NCI-H2081 (cell line): Measurements from ENCODE around the gene PEX3.
"Not testable (repeated sequence)": the region's sequence is repeated elsewhere in the genome, so short reads cannot be mapped to it uniquely, and the experiment has no call there.

Experiments
- DNase-seq, 2 experiments: peaks; one replicate each; lab custom pipeline; 2025; lab: John Stamatoyannopoulos, UW

The PEX3 gene

GRCh38 chr6:143507358-143508145 lies 56.9 kb downstream of the PEX3 start:
- no peak for DNase-seq

GRCh38 chr6:143510326-143510725 lies 59.7 kb downstream of the PEX3 start:
- DNase-seq: not testable (repeated sequence)

GRCh38 chr6:143510991-143511891 lies 60.6 kb downstream of the PEX3 start, which contains the start of gene FUCA2:
TSS of gene FUCA2 (minus strand) at chr6:143511720. CDS start at chr6:143511634, 86 bp downstream.
- peak; percentile 39 to 71 for DNase-seq

GRCh38 chr6:143513410-143513809 lies 62.8 kb downstream of the PEX3 start:
- DNase-seq: peak; percentile 20 to 43

- DNase-seq: no peak
Observed at GRCh38 chr6:143515061-143515760, 64.6 kb downstream of the PEX3 start.

GRCh38 chr6:143515766-143516355 lies 65.3 kb downstream of the PEX3 start:
- DNase-seq: no peak

GRCh38 chr6:143516690-143517446 lies 66.3 kb downstream of the PEX3 start:
- DNase-seq: no peak

GRCh38 chr6:143517447-143517773 lies 66.8 kb downstream of the PEX3 start:
- DNase-seq: no peak

GRCh38 chr6:143522039-143522600 lies 71.5 kb downstream of the PEX3 start:
- no peak for DNase-seq

- no peak for DNase-seq
Observed at GRCh38 chr6:143525356-143525755, 74.8 kb downstream of the PEX3 start.

GRCh38 chr6:143527677-143528076 lies 77.1 kb downstream of the PEX3 start:
- DNase-seq: no peak

GRCh38 chr6:143528164-143528811 lies 77.7 kb downstream of the PEX3 start:
- DNase-seq: no peak

- DNase-seq: no peak
Observed at GRCh38 chr6:143529095-143529494, 78.5 kb downstream of the PEX3 start.

- DNase-seq: no peak
Observed at GRCh38 chr6:143531720-143532499, 81.3 kb downstream of the PEX3 start.

- DNase-seq: no peak
Observed at GRCh38 chr6:143535189-143535614, 84.6 kb downstream of the PEX3 start.

- no peak for DNase-seq
Observed at GRCh38 chr6:143536461-143536865, 85.9 kb downstream of the PEX3 start.

- DNase-seq: peak; percentile 8 to 18
Observed at GRCh38 chr6:143536866-143537691, 86.5 kb downstream of the PEX3 start.

- DNase-seq: no peak
Observed at GRCh38 chr6:143538374-143538773, 87.8 kb downstream of the PEX3 start.

- DNase-seq: no peak
Observed at GRCh38 chr6:143539106-143539505, 88.5 kb downstream of the PEX3 start.
